Endothelial cell of umbilical vein (primary cell): Measurements from ENCODE around the gene SLC34A2.

Experiments
- EZH2 ChIP-seq: IDR thresholded peaks from 2 replicates; pipeline ENCODE4 v1.6.1; 2012; ENCODE audit warnings: borderline replicate concordance, low read depth, mild to moderate bottlenecking, moderate library complexity, low read length, inconsistent platforms; ENCODE audit not compliant: severe bottlenecking
- FOS ChIP-seq: IDR thresholded peaks from 2 replicates; pipeline ENCODE4 v1.6.1; 2011; ENCODE audit warnings: mild to moderate bottlenecking, low read length, moderate library complexity, borderline replicate concordance; ENCODE audit not compliant: insufficient read depth
- GATA2 ChIP-seq: IDR thresholded peaks from 2 replicates; pipeline ENCODE4 v1.7.0; 2011; ENCODE audit warnings: low read depth, mild to moderate bottlenecking, moderate library complexity, mixed read lengths, low read length; ENCODE audit not compliant: insufficient read length, insufficient read depth
- JUN ChIP-seq: IDR thresholded peaks from 2 replicates; pipeline ENCODE4 v1.6.1; 2011; ENCODE audit warnings: borderline replicate concordance, low read depth; ENCODE audit not compliant: insufficient read length, insufficient read depth
- MYC ChIP-seq: IDR thresholded peaks from one replicate; pipeline ENCODE4 v1.6.1; 2011; ENCODE audit warnings: mild to moderate bottlenecking, low read depth, low read length
- POLR2A ChIP-seq: IDR thresholded peaks from 2 replicates; pipeline ENCODE4 v1.6.1; 2012; ENCODE audit warnings: low read depth, mild to moderate bottlenecking, control low read depth, low read length
- POLR2AphosphoS5 ChIP-seq: IDR thresholded peaks from 2 replicates; pipeline ENCODE4 v1.6.1; 2012; ENCODE audit warnings: low read depth, mild to moderate bottlenecking, control low read depth, low read length, moderate library complexity; ENCODE audit not compliant: insufficient read depth
- TF ChIP-seq, protein P1 (sequence below), 2 donors: IDR thresholded peaks; 1 replicate in 1 of 2; 2 replicates in 1 of 2; pipeline ENCODE4 v1.5.1; 2011; ENCODE audit warnings: low read length in 2 of 2, mild to moderate bottlenecking in 2 of 2, moderate library complexity in 2 of 2, control low read depth in 1 of 2, inconsistent platforms in 1 of 2, low read depth in 1 of 2; ENCODE audit not compliant: insufficient read depth in 1 of 2; ENCODE audit errors: extremely low read depth in 1 of 2
- TF ChIP-seq, protein P2 (sequence below): IDR thresholded peaks from 2 replicates; pipeline ENCODE4 v1.6.1; 2011; ENCODE audit not compliant: insufficient read depth, insufficient read length

DNA sequence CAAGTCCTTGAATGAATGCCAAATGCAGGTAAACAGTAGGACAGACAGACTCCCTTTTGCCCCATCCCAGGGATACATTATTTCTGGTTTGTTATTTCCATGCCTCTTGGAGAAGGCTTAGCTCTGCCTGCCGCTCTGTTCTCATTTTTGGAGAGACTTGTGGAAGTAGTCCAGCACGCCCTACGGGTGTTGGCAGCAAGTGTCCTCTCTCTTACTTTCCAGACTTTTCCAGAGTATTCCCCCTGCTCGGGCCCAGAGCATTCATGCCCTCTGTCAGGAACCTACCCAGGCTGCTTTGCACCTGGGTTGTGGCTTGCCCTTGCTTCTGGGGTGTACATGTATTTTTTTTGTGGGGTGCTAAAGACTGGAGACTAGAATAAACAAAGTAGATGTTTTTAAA, 15.3 kb downstream of the SLC34A2 start:
- TF ChIP-seq, protein P1, sequence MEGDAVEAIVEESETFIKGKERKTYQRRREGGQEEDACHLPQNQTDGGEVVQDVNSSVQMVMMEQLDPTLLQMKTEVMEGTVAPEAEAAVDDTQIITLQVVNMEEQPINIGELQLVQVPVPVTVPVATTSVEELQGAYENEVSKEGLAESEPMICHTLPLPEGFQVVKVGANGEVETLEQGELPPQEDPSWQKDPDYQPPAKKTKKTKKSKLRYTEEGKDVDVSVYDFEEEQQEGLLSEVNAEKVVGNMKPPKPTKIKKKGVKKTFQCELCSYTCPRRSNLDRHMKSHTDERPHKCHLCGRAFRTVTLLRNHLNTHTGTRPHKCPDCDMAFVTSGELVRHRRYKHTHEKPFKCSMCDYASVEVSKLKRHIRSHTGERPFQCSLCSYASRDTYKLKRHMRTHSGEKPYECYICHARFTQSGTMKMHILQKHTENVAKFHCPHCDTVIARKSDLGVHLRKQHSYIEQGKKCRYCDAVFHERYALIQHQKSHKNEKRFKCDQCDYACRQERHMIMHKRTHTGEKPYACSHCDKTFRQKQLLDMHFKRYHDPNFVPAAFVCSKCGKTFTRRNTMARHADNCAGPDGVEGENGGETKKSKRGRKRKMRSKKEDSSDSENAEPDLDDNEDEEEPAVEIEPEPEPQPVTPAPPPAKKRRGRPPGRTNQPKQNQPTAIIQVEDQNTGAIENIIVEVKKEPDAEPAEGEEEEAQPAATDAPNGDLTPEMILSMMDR (IDR thresholded peaks at IDR 0.05; ENCODE audit: extremely low read depth in 1 of 2, insufficient read depth in 1 of 2, low read depth in 1 of 2, low read length in 2 of 2), result no peak
- TF ChIP-seq JUN, result no peak
- no peak for TF ChIP-seq EZH2
- TF ChIP-seq POLR2AphosphoS5, result no peak
- TF ChIP-seq POLR2A, result no peak
- TF ChIP-seq, protein P2, sequence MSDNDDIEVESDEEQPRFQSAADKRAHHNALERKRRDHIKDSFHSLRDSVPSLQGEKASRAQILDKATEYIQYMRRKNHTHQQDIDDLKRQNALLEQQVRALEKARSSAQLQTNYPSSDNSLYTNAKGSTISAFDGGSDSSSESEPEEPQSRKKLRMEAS, result no peak
- TF ChIP-seq MYC, result no peak
- TF ChIP-seq FOS, result no peak
- TF ChIP-seq GATA2, result no peak
